H9 (cell line): Measurements from ENCODE around the gene LRP1. TPM values are rescaled to one million over a fixed set of nuclear protein-coding genes. Genes with fewer than 3 reads are reported as not detected.

ENCODE experiments used
- DNase-seq: peaks from one replicate; pipeline ENCODE4 v3.0.0-alpha.2; 2017
- H2AFZ ChIP-seq: one replicate; pipeline ENCODE4 v1.6.1; 2013; ENCODE audit warnings: mild to moderate bottlenecking, low read length, control low read depth, moderate library complexity
- H2AK5ac ChIP-seq: 2 replicates; pipeline ENCODE4 v1.6.1; 2013; ENCODE audit warnings: low read length, control low read depth, mixed read lengths; ENCODE audit not compliant: insufficient read length
- H2BK120ac ChIP-seq: one replicate; pipeline ENCODE4 v1.6.1; 2013; ENCODE audit warnings: low read depth, mild to moderate bottlenecking, low read length, control low read depth, inconsistent platforms; ENCODE audit not compliant: poor library complexity, severe bottlenecking
- H2BK12ac ChIP-seq: 2 replicates; pipeline ENCODE4 v1.6.1; 2013; ENCODE audit warnings: low read length, control low read depth, mixed read lengths, low read depth; ENCODE audit not compliant: insufficient read length
- H2BK15ac ChIP-seq: 2 replicates; pipeline ENCODE4 v1.6.1; 2013; ENCODE audit warnings: low read depth, low read length, control low read depth
- H2BK20ac ChIP-seq: one replicate; pipeline ENCODE4 v1.6.1; 2013; ENCODE audit warnings: low read depth, mild to moderate bottlenecking, low read length, control low read depth, inconsistent platforms; ENCODE audit not compliant: poor library complexity, severe bottlenecking
- H2BK5ac ChIP-seq: 2 replicates; pipeline ENCODE4 v1.6.1; 2013; ENCODE audit warnings: low read length, control low read depth, mixed read lengths; ENCODE audit not compliant: insufficient read length
- H3K14ac ChIP-seq: 2 replicates; pipeline ENCODE4 v1.6.1; 2013; ENCODE audit warnings: low read length, control low read depth; ENCODE audit not compliant: insufficient read depth
- H3K18ac ChIP-seq: 2 replicates; pipeline ENCODE4 v1.6.1; 2013; ENCODE audit warnings: low read depth, mild to moderate bottlenecking, mixed read lengths, low read length, control low read depth; ENCODE audit not compliant: insufficient read length
- H3K23ac ChIP-seq: 2 replicates; pipeline ENCODE4 v1.6.1; 2013; ENCODE audit warnings: low read length, control low read depth, mixed read lengths, low read depth; ENCODE audit not compliant: insufficient read length
- H3K23me2 ChIP-seq: 2 replicates; pipeline ENCODE4 v1.6.1; 2013; ENCODE audit warnings: low read depth, mild to moderate bottlenecking, mixed read lengths, low read length, control low read depth; ENCODE audit not compliant: insufficient read length, poor library complexity, severe bottlenecking
- H3K27ac ChIP-seq: 2 replicates; pipeline ENCODE4 v1.5.1; 2013; ENCODE audit warnings: low read length, control low read depth, mixed read lengths, low read depth; ENCODE audit not compliant: insufficient read length
- H3K27me3 ChIP-seq: 2 replicates; pipeline ENCODE4 v1.6.1; 2013; ENCODE audit warnings: low read length, control low read depth, inconsistent platforms; ENCODE audit not compliant: insufficient read depth
- H3K4ac ChIP-seq: 2 replicates; pipeline ENCODE4 v1.6.1; 2013; ENCODE audit warnings: low read depth, mild to moderate bottlenecking, control low read depth, inconsistent platforms, low read length, moderate library complexity
- H3K4me1 ChIP-seq: 2 replicates; pipeline ENCODE4 v1.6.1; 2013; ENCODE audit warnings: low read length, control low read depth, inconsistent platforms; ENCODE audit not compliant: insufficient read depth
- H3K4me2 ChIP-seq: 2 replicates; pipeline ENCODE4 v1.6.1; 2013; ENCODE audit warnings: low read length, control low read depth, mixed read lengths; ENCODE audit not compliant: insufficient read length, insufficient read depth
- H3K56ac ChIP-seq: 2 replicates; pipeline ENCODE4 v1.6.1; 2013; ENCODE audit warnings: low read depth, mild to moderate bottlenecking, mixed read lengths, low read length, control low read depth; ENCODE audit not compliant: insufficient read length
- H3K79me1 ChIP-seq: 2 replicates; pipeline ENCODE4 v1.6.1; 2013; ENCODE audit warnings: low read depth, mild to moderate bottlenecking, moderate library complexity, low read length, control low read depth, inconsistent platforms; ENCODE audit not compliant: insufficient read depth, poor library complexity, severe bottlenecking
- H3K79me2 ChIP-seq: 2 replicates; pipeline ENCODE4 v1.6.1; 2013; ENCODE audit warnings: low read length, control low read depth, inconsistent platforms; ENCODE audit not compliant: insufficient read depth
- H3K9ac ChIP-seq: 2 replicates; pipeline ENCODE4 v1.6.1; 2013; ENCODE audit warnings: low read length, control low read depth, mixed read lengths; ENCODE audit not compliant: insufficient read length; ENCODE audit errors: extremely low read depth
- H3K9me3 ChIP-seq: one replicate; pipeline ENCODE4 v1.6.1; 2013; ENCODE audit warnings: low read depth, low read length, inconsistent platforms; ENCODE audit not compliant: control insufficient read depth
- H3T11ph ChIP-seq: one replicate; pipeline ENCODE4 v1.6.1; 2013; ENCODE audit warnings: mild to moderate bottlenecking, low read length, control low read depth, inconsistent platforms
- H4K20me1 ChIP-seq: one replicate; pipeline ENCODE4 v1.6.1; 2013; ENCODE audit not compliant: control insufficient read depth, insufficient read length, insufficient read depth
- H4K5ac ChIP-seq: 2 replicates; pipeline ENCODE4 v1.6.1; 2013; ENCODE audit warnings: low read depth, mild to moderate bottlenecking, mixed read lengths, low read length, control low read depth; ENCODE audit not compliant: insufficient read length
- H4K8ac ChIP-seq: replicated peaks from 2 replicates; pipeline ENCODE4 v1.6.1; 2013; ENCODE audit warnings: low read length, control low read depth, mixed read lengths, low read depth; ENCODE audit not compliant: insufficient read length
- H4K91ac ChIP-seq: 2 replicates; pipeline ENCODE4 v1.6.1; 2013; ENCODE audit warnings: low read depth, mild to moderate bottlenecking, moderate library complexity, mixed read lengths, low read length, control low read depth; ENCODE audit not compliant: insufficient read length
- H3K27ac Mint-ChIP-seq, 3 experiments: 2 replicates in 2 of 3; 3 replicates in 1 of 3; pipeline ENCODE4 v1.8.0; 2020 to 2021; ENCODE audit warnings: mixed read lengths in 3 of 3, mild to moderate bottlenecking in 1 of 3, moderate library complexity in 1 of 3
- H3K27me3 Mint-ChIP-seq: 2 replicates; pipeline ENCODE4 v1.8.0; 2021; ENCODE audit warnings: low read depth, mild to moderate bottlenecking, moderate library complexity, mixed read lengths
- H3K36me3 Mint-ChIP-seq, 3 experiments: 2 replicates in 2 of 3; 3 replicates in 1 of 3; pipeline ENCODE4 v1.8.0; 2020 to 2021; ENCODE audit warnings: low read depth in 3 of 3, mixed read lengths in 3 of 3; ENCODE audit not compliant: insufficient read depth in 1 of 3
- H3K4me1 Mint-ChIP-seq, 2 experiments: 2 replicates each; pipeline ENCODE4 v1.8.0; 2020; ENCODE audit warnings: mixed read lengths in 2 of 2
- H3K4me3 Mint-ChIP-seq, 2 experiments: 2 replicates in 1 of 2; 3 replicates in 1 of 2; pipeline ENCODE4 v1.8.0; 2020 to 2021; ENCODE audit warnings: mild to moderate bottlenecking in 2 of 2, mixed read lengths in 2 of 2, moderate library complexity in 1 of 2
- H3K9me3 Mint-ChIP-seq, 2 experiments: 2 replicates in 1 of 2; 3 replicates in 1 of 2; pipeline ENCODE4 v1.8.0; 2020; ENCODE audit warnings: mild to moderate bottlenecking in 2 of 2, mixed read lengths in 2 of 2, moderate library complexity in 1 of 2
- WGBS: extraction: QIAGEN DNeasy Blood & Tissue Kit; methylation state at CpG from one replicate; pipeline ENCODE4 v1.1.7; 2013; ENCODE audit warnings: missing lambda C conversion rate, low lambda C conversion rate, mixed read lengths; ENCODE audit not compliant: insufficient read length; ENCODE audit errors: extremely low coverage; 5-methylcytosine and 5-hydroxymethylcytosine counted together
- total RNA-seq: library from RNA; stranded (reverse); gene quantifications from 2 replicates; pipeline ENCODE4 v1.2.1, GENCODE V29; 2021
- TF ChIP-seq, protein P1 (sequence below): fragments of 200-600 bp; sonication (generic); conservative IDR thresholded peaks from 3 replicates; pipeline ENCODE4 v1.8.0; 2021; ENCODE audit warnings: antibody characterized with exemption, mild to moderate bottlenecking

Gene LRP1
- total RNA-seq, 1 experiment from 2014 or later, result 115 TPM

- H3K4me1 Mint-ChIP-seq, result no peaks in the 10 kb centered on the region
These were observed 61.8 kb downstream of the LRP1 start for GRCh38 chr12:57190037-57190436.

More at GRCh38 chr12:57190037-57190436, 61.8 kb downstream of the LRP1 start:
- no peak overlapping the region for H4K91ac ChIP-seq
- H3K79me1 ChIP-seq, result no peaks in the 10 kb centered on the region
- peaks cover 58 to 96% (median 94%) of the 10 kb centered on the region in 3 experiments for H3K36me3 Mint-ChIP-seq
- no peak overlapping the region for H3K27ac Mint-ChIP-seq
- no CpG with 5 or more reads among the region's 6 CpGs for whole genome bisulfite sequencing
- H3K9me3 ChIP-seq, result no peaks in the 10 kb centered on the region
- TF ChIP-seq, protein P1, sequence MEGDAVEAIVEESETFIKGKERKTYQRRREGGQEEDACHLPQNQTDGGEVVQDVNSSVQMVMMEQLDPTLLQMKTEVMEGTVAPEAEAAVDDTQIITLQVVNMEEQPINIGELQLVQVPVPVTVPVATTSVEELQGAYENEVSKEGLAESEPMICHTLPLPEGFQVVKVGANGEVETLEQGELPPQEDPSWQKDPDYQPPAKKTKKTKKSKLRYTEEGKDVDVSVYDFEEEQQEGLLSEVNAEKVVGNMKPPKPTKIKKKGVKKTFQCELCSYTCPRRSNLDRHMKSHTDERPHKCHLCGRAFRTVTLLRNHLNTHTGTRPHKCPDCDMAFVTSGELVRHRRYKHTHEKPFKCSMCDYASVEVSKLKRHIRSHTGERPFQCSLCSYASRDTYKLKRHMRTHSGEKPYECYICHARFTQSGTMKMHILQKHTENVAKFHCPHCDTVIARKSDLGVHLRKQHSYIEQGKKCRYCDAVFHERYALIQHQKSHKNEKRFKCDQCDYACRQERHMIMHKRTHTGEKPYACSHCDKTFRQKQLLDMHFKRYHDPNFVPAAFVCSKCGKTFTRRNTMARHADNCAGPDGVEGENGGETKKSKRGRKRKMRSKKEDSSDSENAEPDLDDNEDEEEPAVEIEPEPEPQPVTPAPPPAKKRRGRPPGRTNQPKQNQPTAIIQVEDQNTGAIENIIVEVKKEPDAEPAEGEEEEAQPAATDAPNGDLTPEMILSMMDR, result no peak
- no peaks in the 10 kb centered on the region for H3K27me3 ChIP-seq
- H4K8ac ChIP-seq, result no peak overlapping the region
- no peak overlapping the region for H2BK20ac ChIP-seq
- no peak overlapping the region for H2AFZ ChIP-seq
- no peak overlapping the region for H3K4me2 ChIP-seq
- no peak overlapping the region for H2BK12ac ChIP-seq
- no peak overlapping the region for H2AK5ac ChIP-seq
- H2BK5ac ChIP-seq, result no peak overlapping the region
- H3K23me2 ChIP-seq, result no peaks in the 10 kb centered on the region
- H3K79me2 ChIP-seq, result no peaks in the 10 kb centered on the region
- no peaks in the 10 kb centered on the region for H4K20me1 ChIP-seq
- H3K56ac ChIP-seq, result no peak overlapping the region
- H3K4me3 Mint-ChIP-seq, result no peak overlapping the region
- H2BK120ac ChIP-seq, result no peak overlapping the region
- no peak overlapping the region for H3K23ac ChIP-seq
- H2BK15ac ChIP-seq, result no peak overlapping the region
- DNase-seq, result no peak
- H3K27me3 Mint-ChIP-seq, result no peaks in the 10 kb centered on the region; the same call in 1 of the 2 replicates
- no peak overlapping the region for H3T11ph ChIP-seq
- no peak overlapping the region for H3K4ac ChIP-seq
- no peak overlapping the region for H3K18ac ChIP-seq
- no peaks in the 10 kb centered on the region; a peak in 1 of 5 replicates for H3K9me3 Mint-ChIP-seq
- H3K14ac ChIP-seq, result no peak overlapping the region
- H3K4me1 ChIP-seq, result no peaks in the 10 kb centered on the region
- H3K9ac ChIP-seq, result no peak overlapping the region
- no peak overlapping the region for H4K5ac ChIP-seq
- H3K27ac ChIP-seq, result no peak overlapping the region
